Panc1 (cell line): Measurements from ENCODE around the gene PLEKHA7.

Experiments
- POLR2AphosphoS5 ChIP-seq: IDR thresholded peaks from 2 replicates; pipeline ENCODE4 v1.6.1; 2012; ENCODE audit warnings: mild to moderate bottlenecking, low read depth, low read length, moderate library complexity
- SIN3A ChIP-seq: IDR thresholded peaks from 2 replicates; pipeline ENCODE4 v1.6.1; 2012; ENCODE audit warnings: low read depth, mild to moderate bottlenecking, low read length, moderate library complexity, borderline replicate concordance; ENCODE audit not compliant: insufficient read depth
- TCF7L2 ChIP-seq: IDR thresholded peaks from 2 replicates; pipeline ENCODE4 v1.6.1; 2011; ENCODE audit warnings: mild to moderate bottlenecking, low read depth, low read length, inconsistent platforms
- TF ChIP-seq, protein P1 (sequence below): fragments of 450-650 bp; IDR thresholded peaks from 2 replicates; pipeline ENCODE4 v1.5.1; 2017; ENCODE audit warnings: mild to moderate bottlenecking

DNA sequence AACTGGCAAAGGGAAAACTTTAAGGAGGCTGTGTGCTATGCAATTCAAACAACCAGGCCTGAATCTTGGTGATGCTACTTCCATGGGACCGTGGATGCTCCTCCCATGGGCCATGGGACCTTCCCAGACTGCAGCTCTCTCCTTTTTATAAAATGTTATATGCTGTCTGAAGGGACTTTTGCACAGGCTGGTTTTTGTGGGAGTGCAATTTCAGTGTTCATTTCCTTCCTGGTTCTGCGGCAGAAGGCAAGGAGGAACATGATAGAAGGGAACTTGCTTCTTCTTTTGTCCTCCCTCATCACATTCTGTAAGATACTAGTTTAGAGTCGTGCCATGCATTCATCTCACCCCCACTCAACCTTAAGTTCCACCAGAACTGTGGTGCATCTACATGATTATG, 206.9 kb downstream of the PLEKHA7 start:
- TF ChIP-seq, protein P1, sequence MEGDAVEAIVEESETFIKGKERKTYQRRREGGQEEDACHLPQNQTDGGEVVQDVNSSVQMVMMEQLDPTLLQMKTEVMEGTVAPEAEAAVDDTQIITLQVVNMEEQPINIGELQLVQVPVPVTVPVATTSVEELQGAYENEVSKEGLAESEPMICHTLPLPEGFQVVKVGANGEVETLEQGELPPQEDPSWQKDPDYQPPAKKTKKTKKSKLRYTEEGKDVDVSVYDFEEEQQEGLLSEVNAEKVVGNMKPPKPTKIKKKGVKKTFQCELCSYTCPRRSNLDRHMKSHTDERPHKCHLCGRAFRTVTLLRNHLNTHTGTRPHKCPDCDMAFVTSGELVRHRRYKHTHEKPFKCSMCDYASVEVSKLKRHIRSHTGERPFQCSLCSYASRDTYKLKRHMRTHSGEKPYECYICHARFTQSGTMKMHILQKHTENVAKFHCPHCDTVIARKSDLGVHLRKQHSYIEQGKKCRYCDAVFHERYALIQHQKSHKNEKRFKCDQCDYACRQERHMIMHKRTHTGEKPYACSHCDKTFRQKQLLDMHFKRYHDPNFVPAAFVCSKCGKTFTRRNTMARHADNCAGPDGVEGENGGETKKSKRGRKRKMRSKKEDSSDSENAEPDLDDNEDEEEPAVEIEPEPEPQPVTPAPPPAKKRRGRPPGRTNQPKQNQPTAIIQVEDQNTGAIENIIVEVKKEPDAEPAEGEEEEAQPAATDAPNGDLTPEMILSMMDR: no peak
- TF ChIP-seq POLR2AphosphoS5 (no peak), SIN3A (no peak), TCF7L2 (no peak)
